ENCODE measurements around the gene PLCB1.

DNA sequence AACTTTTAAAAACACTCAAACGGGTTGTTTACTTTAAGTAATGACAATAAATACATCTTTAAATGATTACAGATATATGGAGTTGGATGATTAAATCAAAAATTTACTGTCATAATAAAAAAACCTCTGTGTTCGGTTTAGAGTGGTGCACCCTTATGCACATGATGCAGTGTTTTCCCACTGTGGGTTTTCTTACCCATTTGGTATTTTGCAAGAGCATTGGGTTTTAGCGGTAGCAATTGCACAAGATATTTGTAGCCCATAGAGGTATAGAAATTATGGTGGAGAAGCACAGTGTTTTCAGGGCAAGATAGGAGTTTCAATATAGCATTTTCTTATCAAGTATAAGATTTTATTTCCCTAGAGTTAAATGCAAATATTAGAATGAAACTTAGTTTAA, 526.0 kb downstream of the PLCB1 start:
- TF ChIP-seq, protein P1, sequence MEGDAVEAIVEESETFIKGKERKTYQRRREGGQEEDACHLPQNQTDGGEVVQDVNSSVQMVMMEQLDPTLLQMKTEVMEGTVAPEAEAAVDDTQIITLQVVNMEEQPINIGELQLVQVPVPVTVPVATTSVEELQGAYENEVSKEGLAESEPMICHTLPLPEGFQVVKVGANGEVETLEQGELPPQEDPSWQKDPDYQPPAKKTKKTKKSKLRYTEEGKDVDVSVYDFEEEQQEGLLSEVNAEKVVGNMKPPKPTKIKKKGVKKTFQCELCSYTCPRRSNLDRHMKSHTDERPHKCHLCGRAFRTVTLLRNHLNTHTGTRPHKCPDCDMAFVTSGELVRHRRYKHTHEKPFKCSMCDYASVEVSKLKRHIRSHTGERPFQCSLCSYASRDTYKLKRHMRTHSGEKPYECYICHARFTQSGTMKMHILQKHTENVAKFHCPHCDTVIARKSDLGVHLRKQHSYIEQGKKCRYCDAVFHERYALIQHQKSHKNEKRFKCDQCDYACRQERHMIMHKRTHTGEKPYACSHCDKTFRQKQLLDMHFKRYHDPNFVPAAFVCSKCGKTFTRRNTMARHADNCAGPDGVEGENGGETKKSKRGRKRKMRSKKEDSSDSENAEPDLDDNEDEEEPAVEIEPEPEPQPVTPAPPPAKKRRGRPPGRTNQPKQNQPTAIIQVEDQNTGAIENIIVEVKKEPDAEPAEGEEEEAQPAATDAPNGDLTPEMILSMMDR (IDR thresholded peaks at IDR 0.05; ENCODE audit: extremely low read depth in 1 of 2, insufficient read depth in 1 of 2, low read depth in 1 of 2, low read length in 2 of 2) = no peak
- no peak for TF ChIP-seq POLR2A (IDR thresholded peaks at IDR 0.05; ENCODE audit: low read depth, low read length)
- TF ChIP-seq, protein P2, sequence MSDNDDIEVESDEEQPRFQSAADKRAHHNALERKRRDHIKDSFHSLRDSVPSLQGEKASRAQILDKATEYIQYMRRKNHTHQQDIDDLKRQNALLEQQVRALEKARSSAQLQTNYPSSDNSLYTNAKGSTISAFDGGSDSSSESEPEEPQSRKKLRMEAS (IDR thresholded peaks at IDR 0.05; ENCODE audit: insufficient read depth, insufficient read length) = no peak
- no peak for TF ChIP-seq POLR2AphosphoS5 (IDR thresholded peaks at IDR 0.05; ENCODE audit: insufficient read depth, low read depth, low read length)
